HG03095 (cell line): ENCODE measurements around the gene STAG2.
A peak's percentile ranks its signal among the peaks of the same experiment; 100 is the strongest.
"Not testable (repeated sequence)": the region's sequence is repeated elsewhere in the genome, so short reads cannot be mapped to it uniquely, and the experiment has no call there.

Experiments used
- ATAC-seq: cut with Tn5 transposase; IDR thresholded peaks from one replicate; pipeline ENCODE4 v1.9.1; 2021; ENCODE audit warnings: moderate library complexity; ENCODE audit not compliant: unreplicated experiment

The STAG2 gene

GRCh38 chrX:123961268-123962005 is at the start of gene STAG2:
STAG2 (plus strand) TSS chrX:123961706; CDS start chrX:124022628, 60,922 bp downstream.
- no peak for ATAC-seq

- ATAC-seq, result no peak
Observed at GRCh38 chrX:123917069-123917468, 44.4 kb upstream of the STAG2 start.

- no peak for ATAC-seq
Observed at GRCh38 chrX:123918106-123918721, 43.3 kb upstream of the STAG2 start.

GRCh38 chrX:123920105-123920785 is 41.3 kb upstream of the STAG2 start:
- no peak for ATAC-seq

GRCh38 chrX:123923211-123923610 is 38.3 kb upstream of the STAG2 start:
- no peak for ATAC-seq

- ATAC-seq, result no peak
Observed at GRCh38 chrX:123924186-123924585, 37.3 kb upstream of the STAG2 start.

- ATAC-seq, result no peak
Observed at GRCh38 chrX:123927845-123928244, 33.7 kb upstream of the STAG2 start.

- not testable (repeated sequence) for ATAC-seq
Observed at GRCh38 chrX:123932055-123932454, 29.5 kb upstream of the STAG2 start.

GRCh38 chrX:123943074-123943473 is 18.4 kb upstream of the STAG2 start:
- ATAC-seq, result no peak

GRCh38 chrX:123943488-123943887 is 18.0 kb upstream of the STAG2 start:
- no peak for ATAC-seq

- no peak for ATAC-seq
Observed at GRCh38 chrX:123949846-123950245, 11.7 kb upstream of the STAG2 start.

GRCh38 chrX:123959281-123960063 is 2.0 kb upstream of the STAG2 start:
- ATAC-seq, result no peak

GRCh38 chrX:123960956-123961267 is 594 bp upstream of the STAG2 start:
- no peak for ATAC-seq

GRCh38 chrX:123962006-123962467 is 531 bp downstream of the STAG2 start:
- ATAC-seq, result no peak

- peak; percentile 59 for ATAC-seq
Observed at GRCh38 chrX:123962794-123963373, 1.4 kb downstream of the STAG2 start.

GRCh38 chrX:123964156-123964834 is 2.8 kb downstream of the STAG2 start:
- ATAC-seq, result no peak

- no peak for ATAC-seq
Observed at GRCh38 chrX:123965712-123966111, 4.2 kb downstream of the STAG2 start.

- no peak for ATAC-seq
Observed at GRCh38 chrX:123967497-123967896, 6.0 kb downstream of the STAG2 start.

- ATAC-seq, result no peak
Observed at GRCh38 chrX:123968383-123969050, 7.0 kb downstream of the STAG2 start.

GRCh38 chrX:123971982-123972381 is 10.5 kb downstream of the STAG2 start:
- no peak for ATAC-seq
